OCI-LY1 (cell line): Measurements from ENCODE around the gene PTMS.

Experiments
- H2AFZ ChIP-seq: fragments of 200-600 bp; sonication (generic), shearing (Covaris generic); 2 replicates; pipeline ENCODE4 v1.6.0; 2014; ENCODE audit warnings: antibody characterized with exemption, mild to moderate bottlenecking, low read length
- H3F3A ChIP-seq: fragments of 200-600 bp; sonication (generic), shearing (Covaris generic); 2 replicates; pipeline ENCODE4 v1.6.0; 2014; ENCODE audit warnings: mild to moderate bottlenecking, antibody characterized with exemption, low read length, moderate library complexity; ENCODE audit not compliant: insufficient read depth
- H3K27ac ChIP-seq: fragments of 200-600 bp; sonication (generic); 2 replicates; pipeline ENCODE4 v1.5.1; 2014; ENCODE audit warnings: low read length, mixed run types, mild to moderate bottlenecking, low read depth; ENCODE audit not compliant: poor library complexity, severe bottlenecking
- H3K27me3 ChIP-seq: fragments of 200-600 bp; sonication (generic); 2 replicates; pipeline ENCODE4 v1.6.0; 2014; ENCODE audit warnings: antibody characterized with exemption, mild to moderate bottlenecking, low read length, moderate library complexity; ENCODE audit not compliant: insufficient read depth
- H3K36me3 ChIP-seq: fragments of 200-600 bp; sonication (generic); 2 replicates; pipeline ENCODE4 v1.6.1; 2014; ENCODE audit warnings: mild to moderate bottlenecking, antibody characterized with exemption, low read length, moderate library complexity, mixed read lengths; ENCODE audit not compliant: insufficient read depth
- H3K4me1 ChIP-seq: fragments of 200-600 bp; sonication (generic); 2 replicates; pipeline ENCODE4 v1.5.1; 2014; ENCODE audit warnings: mild to moderate bottlenecking, low read length, moderate library complexity; ENCODE audit not compliant: insufficient read depth, severe bottlenecking
- H3K4me2 ChIP-seq: fragments of 200-600 bp; sonication (generic), shearing (Covaris generic); 2 replicates; pipeline ENCODE4 v1.6.1; 2014; ENCODE audit warnings: low read length
- H3K4me3 ChIP-seq: fragments of 200-600 bp; sonication (generic); 2 replicates; pipeline ENCODE4 v1.5.1; 2014; ENCODE audit warnings: low read length, low read depth, mild to moderate bottlenecking, mixed read lengths; ENCODE audit not compliant: poor library complexity, severe bottlenecking
- H3K79me2 ChIP-seq: fragments of 200-600 bp; shearing (Covaris generic); 2 replicates; pipeline ENCODE4 v1.6.1; 2016; ENCODE audit warnings: mixed run types, low read length, mixed read lengths; ENCODE audit not compliant: insufficient read depth
- H3K9ac ChIP-seq: fragments of 200-600 bp; sonication (generic), shearing (Covaris generic); 2 replicates; pipeline ENCODE4 v1.6.1; 2014; ENCODE audit warnings: mild to moderate bottlenecking, low read length, mixed read lengths
- H3K9me2 ChIP-seq: fragments of 200-600 bp; sonication (generic), shearing (Covaris generic); 2 replicates; pipeline ENCODE4 v1.6.1; 2014; ENCODE audit warnings: low read depth, mild to moderate bottlenecking, low read length, mixed read lengths
- H3K9me3 ChIP-seq: fragments of 200-600 bp; shearing (Covaris generic); 2 replicates; pipeline ENCODE4 v1.6.1; 2014; ENCODE audit warnings: low read length, mixed read lengths
- H4K20me1 ChIP-seq: fragments of 200-600 bp; sonication (generic), shearing (Covaris generic); 2 replicates; pipeline ENCODE4 v1.6.0; 2016; ENCODE audit warnings: mild to moderate bottlenecking, low read length; ENCODE audit not compliant: insufficient read depth
- CTCF ChIP-seq: fragments of 200-600 bp; sonication (generic), shearing (Covaris generic); IDR thresholded peaks from 2 replicates; pipeline ENCODE4 v1.5.1; 2017; ENCODE audit warnings: mild to moderate bottlenecking, antibody characterized with exemption, low read length, moderate library complexity, mixed read lengths
- EZH2 ChIP-seq: fragments of 200-600 bp; sonication (generic), shearing (Covaris generic); IDR thresholded peaks from 2 replicates; pipeline ENCODE4 v1.8.0; 2017; ENCODE audit warnings: borderline replicate concordance, mixed run types, mild to moderate bottlenecking, antibody characterized with exemption, low read length, moderate library complexity, mixed read lengths

PTMS gene

DNA sequence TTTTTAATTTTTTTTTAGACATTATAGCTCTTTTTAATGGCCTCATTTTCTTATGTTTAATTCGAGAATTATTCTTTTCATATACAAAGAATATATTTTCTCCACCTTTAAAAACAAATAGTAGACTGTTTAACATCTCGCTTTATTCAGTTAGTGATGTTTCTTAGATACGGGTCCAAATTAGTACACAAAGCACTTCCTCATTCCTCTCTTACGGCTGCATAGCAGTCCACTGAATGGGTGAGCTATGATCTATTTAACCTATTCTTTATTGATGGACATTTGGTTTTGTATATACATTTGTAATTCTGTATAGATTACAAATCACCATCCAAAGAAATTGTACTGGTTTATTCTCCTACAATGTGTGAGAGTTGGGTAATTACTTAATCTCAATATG is 47.2 kb downstream of the PTMS start:
- Histone ChIP-seq H3K9me3 (no peaks in the 10 kb centered on the region), H4K20me1 (no peaks in the 10 kb centered on the region), H3K79me2 (no peaks in the 10 kb centered on the region), H3K36me3 (no peaks in the 10 kb centered on the region), H3F3A (no peaks in the 10 kb centered on the region), H3K4me2 (no peak overlapping the region), H3K9ac (no peak overlapping the region), H3K4me1 (peaks cover 9% of the 10 kb centered on the region), H2AFZ (no peak overlapping the region), H3K4me3 (no peak overlapping the region), H3K9me2 (no peaks in the 10 kb centered on the region), H3K27ac (no peak overlapping the region), H3K27me3 (peaks cover 4% of the 10 kb centered on the region; the same call in 1 of the 2 replicates)
- TF ChIP-seq CTCF (no peak), EZH2 (no peak)

DNA sequence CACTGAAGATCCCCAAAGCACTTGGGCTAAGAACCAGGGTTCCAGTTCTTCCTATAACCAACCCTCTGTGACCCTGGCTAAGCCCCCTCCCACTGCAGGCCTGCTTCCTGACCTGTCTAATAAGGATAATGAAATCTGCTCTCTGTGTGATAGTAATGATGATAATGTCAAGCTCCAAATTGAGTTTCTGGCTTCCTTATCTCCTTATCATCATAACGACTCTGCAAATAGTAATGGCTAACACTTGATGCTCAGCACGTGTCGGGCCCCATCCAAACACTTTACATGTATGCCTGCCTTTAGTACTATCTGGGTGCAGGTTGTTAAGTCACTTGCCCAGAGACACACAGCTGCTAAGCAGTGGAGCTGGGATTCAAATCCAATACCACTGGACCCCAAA is 50.4 kb downstream of the PTMS start:
- no peaks in the 10 kb centered on the region for H3F3A ChIP-seq
- no peaks in the 10 kb centered on the region for H3K9me2 ChIP-seq
- no peaks in the 10 kb centered on the region for H3K9me3 ChIP-seq
- H3K4me2 ChIP-seq: no peak overlapping the region
- no peak for TF ChIP-seq EZH2
- no peak for TF ChIP-seq CTCF
- H3K36me3 ChIP-seq: no peaks in the 10 kb centered on the region
- peaks cover 9% of the 10 kb centered on the region for H3K4me1 ChIP-seq
- no peak overlapping the region for H3K4me3 ChIP-seq
- H3K27ac ChIP-seq: no peak overlapping the region
- no peaks in the 10 kb centered on the region for H4K20me1 ChIP-seq
- H3K27me3 ChIP-seq: peaks cover 4% of the 10 kb centered on the region; the same call in 1 of the 2 replicates
- H3K79me2 ChIP-seq: no peaks in the 10 kb centered on the region
- H3K9ac ChIP-seq: no peak overlapping the region
- no peak overlapping the region for H2AFZ ChIP-seq

DNA sequence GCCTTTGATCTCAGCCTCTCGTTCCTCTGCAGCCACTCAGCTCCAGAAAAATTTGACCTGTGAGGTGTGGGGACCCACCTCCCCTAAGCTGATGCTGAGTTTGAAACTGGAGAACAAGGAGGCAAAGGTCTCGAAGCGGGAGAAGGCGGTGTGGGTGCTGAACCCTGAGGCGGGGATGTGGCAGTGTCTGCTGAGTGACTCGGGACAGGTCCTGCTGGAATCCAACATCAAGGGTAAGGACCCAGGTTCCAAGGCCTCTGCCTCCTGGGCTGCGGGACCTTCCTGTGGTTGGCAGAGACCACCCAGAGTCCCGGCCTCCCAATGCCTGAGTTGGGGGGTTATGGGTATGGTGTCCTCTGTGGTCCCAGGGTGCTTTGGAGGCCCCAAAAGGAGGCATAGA is 50.9 kb downstream of the PTMS start:
- Histone ChIP-seq H3F3A (no peaks in the 10 kb centered on the region), H3K4me1 (peaks cover 9% of the 10 kb centered on the region), H4K20me1 (no peaks in the 10 kb centered on the region), H3K27ac (no peak overlapping the region), H3K4me3 (no peak overlapping the region), H3K4me2 (no peak overlapping the region), H2AFZ (no peak overlapping the region), H3K9me2 (no peaks in the 10 kb centered on the region), H3K79me2 (no peaks in the 10 kb centered on the region), H3K9ac (no peak overlapping the region), H3K27me3 (peaks cover 4% of the 10 kb centered on the region; the same call in 1 of the 2 replicates), H3K9me3 (no peaks in the 10 kb centered on the region), H3K36me3 (no peaks in the 10 kb centered on the region)
- TF ChIP-seq CTCF (no peak), EZH2 (no peak)
